Osteoblast (primary cell): ENCODE data around the gene ARHGAP42. TPM values are rescaled to one million over a fixed set of nuclear protein-coding genes. Genes with fewer than 3 reads are reported as not detected.

Experiments
- DNase-seq: peaks from one replicate; pipeline ENCODE4 v3.0.0; 2011; ENCODE audit warnings: low spot score, mixed read lengths; ENCODE audit not compliant: insufficient read length; ENCODE audit errors: missing footprints
- H2AFZ ChIP-seq: 2 replicates; pipeline ENCODE4 v1.6.0; 2011; ENCODE audit warnings: mild to moderate bottlenecking, low read length
- H3K27ac ChIP-seq: 2 replicates; pipeline ENCODE4 v1.5.1; 2011; ENCODE audit warnings: mild to moderate bottlenecking, low read depth, low read length, moderate library complexity
- H3K27me3 ChIP-seq: 2 replicates; pipeline ENCODE4 v1.6.0; 2012; ENCODE audit warnings: mild to moderate bottlenecking, control low read depth, inconsistent platforms, low read length, moderate library complexity; ENCODE audit not compliant: insufficient read depth
- H3K36me3 ChIP-seq: 2 replicates; pipeline ENCODE4 v1.5.1; 2011; ENCODE audit warnings: mild to moderate bottlenecking, low read length, control low read depth, moderate library complexity; ENCODE audit not compliant: insufficient read depth
- H3K4me1 ChIP-seq: 2 replicates; pipeline ENCODE4 v1.5.1; 2011; ENCODE audit warnings: mild to moderate bottlenecking, low read length, control low read depth, moderate library complexity; ENCODE audit not compliant: insufficient read depth
- H3K4me2 ChIP-seq: 2 replicates; pipeline ENCODE4 v1.6.0; 2011; ENCODE audit warnings: mild to moderate bottlenecking, low read length; ENCODE audit not compliant: insufficient read depth
- H3K4me3 ChIP-seq: fragments of 200-600 bp; sonication (generic); 3 replicates; pipeline ENCODE4 v1.5.1; 2012; ENCODE audit warnings: mild to moderate bottlenecking, low read length, inconsistent platforms; ENCODE audit not compliant: insufficient read depth
- H3K79me2 ChIP-seq: 2 replicates; pipeline ENCODE4 v1.6.0; 2012; ENCODE audit warnings: mild to moderate bottlenecking, low read length, control low read depth, inconsistent platforms; ENCODE audit not compliant: insufficient read depth
- H3K9me3 ChIP-seq: 2 replicates; pipeline ENCODE4 v1.5.1; 2011; ENCODE audit warnings: low read depth, low read length, control low read depth
- H4K20me1 ChIP-seq: 2 replicates; pipeline ENCODE4 v1.6.0; 2012; ENCODE audit warnings: mild to moderate bottlenecking, low read length, control low read depth; ENCODE audit not compliant: insufficient read depth
- CTCF ChIP-seq: IDR thresholded peaks from 2 replicates; pipeline ENCODE4 v1.5.1; 2011; ENCODE audit warnings: mild to moderate bottlenecking, low read depth, low read length, moderate library complexity; ENCODE audit errors: extremely low read depth
- total RNA-seq: library from RNA; depleted of rRNA; stranded (reverse); fragments of >200 nt; gene quantifications from 2 replicates; pipeline ENCODE4 v1.2.3, GENCODE V29; 2012

The ARHGAP42 gene
- total RNA-seq, 1 donor: 9.4 TPM

GRCh38 chr11:100984668-100985067 is 297.6 kb downstream of the ARHGAP42 start:
- Histone ChIP-seq H3K79me2 (no peaks in the 10 kb centered on the region), H3K27ac (no peak overlapping the region), H3K9me3 (no peaks in the 10 kb centered on the region), H3K4me3 (no peak overlapping the region), H3K36me3 (no peaks in the 10 kb centered on the region), H3K4me1 (no peaks in the 10 kb centered on the region), H3K27me3 (no peaks in the 10 kb centered on the region), H3K4me2 (no peak overlapping the region), H4K20me1 (no peaks in the 10 kb centered on the region), H2AFZ (no peak overlapping the region)
- TF ChIP-seq CTCF: no peak
- no peak for DNase-seq

GRCh38 chr11:100990931-100991330 is 303.8 kb downstream of the ARHGAP42 start:
- Histone ChIP-seq H4K20me1 (no peaks in the 10 kb centered on the region), H3K27ac (no peak overlapping the region), H3K4me1 (no peaks in the 10 kb centered on the region), H3K4me2 (no peak overlapping the region), H3K9me3 (no peaks in the 10 kb centered on the region), H2AFZ (no peak overlapping the region), H3K79me2 (no peaks in the 10 kb centered on the region), H3K36me3 (no peaks in the 10 kb centered on the region), H3K27me3 (no peaks in the 10 kb centered on the region), H3K4me3 (no peak overlapping the region)
- DNase-seq: no peak
- no peak for TF ChIP-seq CTCF

- Histone ChIP-seq H3K9me3 (no peaks in the 10 kb centered on the region), H3K27me3 (no peaks in the 10 kb centered on the region), H3K27ac (no peak overlapping the region), H4K20me1 (no peaks in the 10 kb centered on the region), H3K79me2 (no peaks in the 10 kb centered on the region), H3K36me3 (no peaks in the 10 kb centered on the region), H3K4me2 (no peak overlapping the region), H3K4me1 (no peaks in the 10 kb centered on the region), H2AFZ (no peak overlapping the region), H3K4me3 (no peak overlapping the region)
- DNase-seq: no peak
- TF ChIP-seq CTCF: no peak
Observed at GRCh38 chr11:100991541-100991940, 304.5 kb downstream of the ARHGAP42 start.

GRCh38 chr11:100994966-100995365 is 307.9 kb downstream of the ARHGAP42 start:
- Histone ChIP-seq H4K20me1 (no peaks in the 10 kb centered on the region), H3K4me3 (no peak overlapping the region), H3K27ac (no peak overlapping the region), H3K4me1 (no peaks in the 10 kb centered on the region), H3K36me3 (no peaks in the 10 kb centered on the region), H3K9me3 (no peaks in the 10 kb centered on the region), H3K27me3 (no peaks in the 10 kb centered on the region), H3K79me2 (no peaks in the 10 kb centered on the region), H3K4me2 (no peak overlapping the region), H2AFZ (no peak overlapping the region)
- TF ChIP-seq CTCF: no peak
- no peak for DNase-seq
